Lung microvascular endothelial cell (primary cell): ENCODE measurements around the gene EIF2AK3. TPM values are rescaled to one million over a fixed set of nuclear protein-coding genes. Genes with fewer than 3 reads are reported as not detected.

Experiments used
- DNase-seq, 2 donors: peaks; one replicate each; pipeline versions ENCODE4 v3.0.0 to v3.0.0-alpha.2; 2010; ENCODE audit warnings: low read depth in 2 of 2
- total RNA-seq: library from RNA; depleted of rRNA; stranded (reverse); fragments of >200 nt; gene quantifications from 2 replicates; pipeline ENCODE4 v1.2.1, GENCODE V29; 2014

EIF2AK3 gene
- total RNA-seq, 1 donor from 2014 or later = 11.7 TPM

DNA sequence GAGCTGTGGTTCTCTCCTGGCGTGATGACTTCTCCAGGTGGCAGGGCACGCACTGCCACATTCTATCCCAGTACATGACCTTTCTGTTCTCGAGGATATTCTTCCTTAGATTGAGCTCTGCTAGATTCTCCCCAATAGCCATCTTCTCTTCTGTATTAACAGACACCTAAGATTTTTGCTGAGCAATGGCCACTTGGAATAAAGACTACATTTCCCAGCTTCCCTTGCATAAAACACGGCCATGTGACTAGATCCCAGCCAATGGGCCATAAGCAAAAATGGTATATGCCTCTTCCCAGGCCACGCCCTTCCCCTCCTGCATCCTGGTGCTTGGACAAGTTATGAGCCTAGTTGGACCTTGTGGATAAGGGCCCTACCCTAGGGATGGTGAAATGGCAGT is 82.1 kb downstream of the EIF2AK3 start:
- peak; percentile 45 to 50 for DNase-seq

DNA sequence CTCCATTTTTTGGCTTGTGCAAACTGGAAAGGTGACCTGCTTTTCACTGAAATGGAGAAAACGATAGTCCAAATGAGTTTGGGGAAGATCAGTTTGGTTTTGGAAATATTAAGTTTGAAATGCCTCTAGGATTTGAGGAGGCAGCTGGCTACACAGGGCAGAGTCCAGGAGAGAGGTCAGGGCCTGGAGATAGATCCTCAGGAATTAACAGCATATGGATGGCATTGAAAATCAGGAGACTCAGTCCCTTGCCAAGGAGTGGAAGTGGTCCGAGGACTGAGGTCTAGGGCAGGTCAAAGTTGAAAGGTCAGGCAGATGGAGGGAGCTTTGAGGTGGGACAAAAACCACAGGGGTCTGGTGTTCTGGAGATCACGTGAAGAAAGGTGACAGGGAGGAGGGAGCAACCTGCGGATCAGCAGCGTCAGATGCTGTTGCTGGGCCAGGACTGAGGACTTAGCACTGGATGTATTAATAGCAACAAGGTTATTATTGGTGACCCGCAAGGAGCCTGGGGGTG is 83.7 kb downstream of the EIF2AK3 start:
- no peak for DNase-seq

DNA sequence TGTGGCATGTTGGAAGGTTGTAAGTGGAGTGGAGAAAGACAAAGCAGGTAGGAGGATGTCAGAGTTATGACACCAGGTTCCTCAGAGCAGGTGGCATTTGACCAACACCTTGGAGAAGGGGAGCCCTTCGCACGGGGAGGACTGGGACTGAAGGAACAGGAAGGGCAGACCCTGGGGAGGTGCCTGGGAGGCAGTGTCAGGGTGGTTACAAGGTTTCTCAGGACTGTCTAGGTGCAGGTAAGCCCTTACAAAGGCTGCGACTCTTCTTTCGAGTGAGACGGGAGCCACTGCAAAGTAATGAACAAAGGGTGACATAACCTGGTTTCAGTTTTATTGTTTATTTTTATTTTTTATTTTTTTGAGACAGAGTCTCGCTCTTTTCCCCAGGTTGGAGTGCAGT is 84.6 kb downstream of the EIF2AK3 start:
- no peak for DNase-seq

DNA sequence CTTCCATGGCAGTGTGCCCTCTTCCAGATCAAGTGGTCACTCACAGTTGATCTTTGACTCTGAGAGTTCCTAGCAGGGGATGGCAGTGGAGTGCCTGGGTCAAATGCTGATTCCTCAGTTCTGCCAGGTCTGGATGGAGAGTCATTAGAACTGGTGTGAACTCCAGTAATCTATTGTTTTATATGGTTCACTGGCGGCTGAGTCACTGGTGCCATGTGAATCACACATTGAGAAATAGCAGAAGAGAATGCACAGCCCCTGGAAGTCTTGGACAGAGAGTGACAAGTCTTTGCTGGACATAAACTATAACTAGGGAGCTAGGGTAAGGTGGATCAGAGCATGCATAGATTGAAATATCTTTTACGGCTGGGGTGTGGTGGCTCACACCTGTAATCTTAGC is 86.9 kb downstream of the EIF2AK3 start:
- peak in 1 of 2 donors; percentile 37 for DNase-seq

DNA sequence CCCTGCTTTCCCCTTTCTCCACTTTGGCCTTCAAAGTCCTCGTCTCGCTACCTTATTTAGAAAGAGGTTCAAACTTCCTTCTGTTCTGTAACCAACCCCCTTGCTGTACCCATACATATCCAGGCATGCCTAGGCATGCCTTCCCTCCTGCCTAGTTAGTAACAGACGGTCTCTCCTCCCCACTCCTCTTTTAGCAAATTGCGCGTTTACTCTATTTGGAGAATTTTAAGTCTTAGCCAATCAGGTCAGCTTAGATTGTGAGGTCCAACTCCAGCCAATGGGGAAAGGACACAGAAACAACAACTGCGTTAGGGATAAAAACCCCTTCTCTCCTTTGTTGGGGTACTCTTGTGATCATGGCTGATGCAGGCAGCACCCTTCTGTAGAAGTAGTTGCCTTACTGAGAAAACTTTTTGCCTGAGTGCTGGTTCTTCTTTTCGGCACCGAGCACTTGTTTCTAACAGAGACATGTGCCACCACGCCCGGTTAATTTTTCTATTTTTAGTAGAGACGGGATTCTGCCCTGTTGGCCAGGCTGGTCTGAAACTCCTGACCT is 88.8 kb downstream of the EIF2AK3 start:
- DNase-seq = no peak

DNA sequence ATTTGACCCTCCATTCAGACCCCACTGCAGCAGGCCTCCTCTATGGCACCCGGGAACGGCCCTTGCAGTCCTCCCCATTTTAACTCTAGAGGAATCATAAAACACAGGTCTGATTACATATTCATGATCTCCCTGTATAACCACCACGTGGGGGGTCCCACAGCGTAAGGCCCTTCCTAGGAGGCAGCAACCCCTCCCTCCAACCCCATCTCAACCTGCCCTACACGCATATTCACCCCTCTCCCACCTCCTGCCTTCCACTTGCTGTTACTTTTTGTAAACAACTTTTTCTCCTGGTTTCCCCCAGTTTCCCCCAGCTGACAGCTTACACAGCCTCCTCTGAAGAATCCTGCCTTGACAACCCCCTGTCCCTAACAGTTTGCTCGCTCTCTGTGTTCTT is 89.6 kb downstream of the EIF2AK3 start:
- no peak for DNase-seq

DNA sequence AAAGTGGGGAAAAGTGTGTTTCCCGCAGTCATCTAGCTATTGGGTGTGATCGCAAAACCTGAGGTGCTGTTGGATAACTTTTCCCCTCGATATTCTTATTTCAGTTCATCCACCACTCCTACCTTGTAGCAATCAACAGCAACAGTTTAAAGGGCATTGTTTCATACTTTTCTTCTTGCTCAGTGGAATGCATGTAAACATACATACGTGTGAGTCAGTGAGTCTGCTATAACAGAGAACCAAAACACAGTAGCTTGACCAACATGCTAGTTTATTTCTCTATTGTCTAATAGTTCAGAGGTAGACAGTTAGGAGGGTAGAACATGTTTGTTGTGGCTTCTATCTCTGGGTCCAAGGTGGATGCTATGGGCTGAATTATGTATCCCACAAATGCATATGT is 97.2 kb downstream of the EIF2AK3 start:
- no peak for DNase-seq

DNA sequence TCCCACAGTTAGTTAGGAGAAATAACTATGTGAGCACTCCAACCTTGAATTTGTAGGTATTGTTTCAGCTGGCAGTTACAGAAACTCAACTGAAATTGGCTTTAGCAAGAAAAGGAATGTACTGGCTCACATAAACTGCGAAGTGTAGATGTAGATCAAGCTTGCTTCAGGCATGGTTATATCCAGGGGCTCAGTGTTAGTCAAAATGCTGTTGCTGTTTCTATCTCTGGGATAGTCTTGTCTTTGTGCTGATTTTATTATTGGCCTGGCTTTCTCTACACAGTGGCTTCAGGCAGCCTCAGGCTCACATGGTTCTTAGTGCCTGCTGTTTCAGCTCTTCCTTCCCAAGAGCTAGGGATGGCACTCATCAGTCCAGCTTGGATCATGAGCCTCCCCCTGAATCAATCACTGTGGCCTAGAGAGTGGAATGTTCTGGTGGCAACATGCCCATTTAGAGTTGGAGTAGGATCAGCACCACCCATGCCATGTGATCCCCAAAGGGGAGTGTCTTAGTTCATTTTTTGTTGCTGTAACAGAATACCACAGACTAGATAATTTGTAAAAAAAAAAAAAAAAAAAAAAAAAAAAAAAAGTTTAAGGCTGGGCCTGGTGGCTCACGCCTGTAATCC is 105.7 kb downstream of the EIF2AK3 start:
- DNase-seq = peak in 1 of 2 donors; percentile 7

DNA sequence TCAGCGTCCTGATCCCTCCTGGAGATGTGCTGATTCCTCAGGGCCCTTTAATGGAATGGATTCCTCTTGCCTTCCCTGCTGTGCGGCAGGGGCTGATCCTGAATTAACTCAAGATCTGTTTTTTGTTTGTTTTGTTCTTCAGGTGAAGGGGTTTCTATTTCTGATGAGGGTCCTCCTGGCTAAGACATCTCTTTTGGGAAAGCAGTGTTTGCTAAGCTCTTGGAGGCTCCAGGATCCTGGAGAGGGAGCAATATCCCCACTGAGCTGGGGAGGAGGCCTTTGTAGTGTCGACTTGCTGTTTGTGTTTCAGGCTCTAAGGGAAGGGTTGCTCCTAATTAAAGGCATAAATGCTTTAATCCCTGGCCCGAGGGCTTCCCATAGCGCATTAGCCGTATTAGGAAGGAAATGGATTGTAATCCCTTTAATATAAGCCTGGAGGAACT is 109.5 kb downstream of the EIF2AK3 start:
- no peak for DNase-seq

Other genes with a start within 250 kb of the EIF2AK3 start
- not detected in 2 replicates for gene FOXI3, start 174.8 kb downstream of the EIF2AK3 start, total RNA-seq
- gene RPIA, start 64.2 kb upstream of the EIF2AK3 start, total RNA-seq = 9.2 and 11.7 TPM in 2 replicates